Heart left ventricle (tissue), 13 donors: ENCODE measurements around the gene OR10C1.

ENCODE experiments used
- POLR2A ChIP-seq, 2 donors: fragments of 450-650 bp; IDR thresholded peaks; one replicate each; pipeline ENCODE4 v1.6.1; 2017; ENCODE audit warnings: antibody characterized with exemption in 2 of 2, mild to moderate bottlenecking in 2 of 2, moderate library complexity in 2 of 2
- TF ChIP-seq, protein P1 (sequence below), 12 donors: fragments of 200-600 bp; sonication (generic) in 4 of 12; IDR thresholded peaks; one replicate each; pipeline versions ENCODE4 v1.5.0 to v1.8.0; 2018 to 2022; ENCODE audit warnings: antibody characterized with exemption in 12 of 12, mild to moderate bottlenecking in 5 of 12
- donor health status: ischemic (EF 13 %, LVEDD 7.1; RV severe dilation, severe dysfunction).
- donor health status: DM: no; HTN: yes; CAD: no.
- donor health status: DM: no; HTN: no; CAD: no.
- donor health status: ischemic (EF 25% LVEDD 6.9; RV normal size, moderate dysfunction).
- donor health status: ischemic (EF 25% LVEDD 5.7; RV mildly dilated, moderate dysfunction).
- donor health status: ischemic (EF 35%, LVEDD 5.7; RV mildly dilated, moderate dysfunction).
- donor health status: nonischemic (EF 11% LVEDD 7.7; RV severe dilation, severe dysfunction).
- donor health status: DM: yes; HTN: yes; CAD: no.
- donor health status: PGD.
- donor health status: ischemic (EF 29% LVEDD 5.4; RV normal size, mild dysfunction).
- donor health status: nonischemic (EF 23%, LVEDD 6.1; RV moderate dilation, normal function).

DNA sequence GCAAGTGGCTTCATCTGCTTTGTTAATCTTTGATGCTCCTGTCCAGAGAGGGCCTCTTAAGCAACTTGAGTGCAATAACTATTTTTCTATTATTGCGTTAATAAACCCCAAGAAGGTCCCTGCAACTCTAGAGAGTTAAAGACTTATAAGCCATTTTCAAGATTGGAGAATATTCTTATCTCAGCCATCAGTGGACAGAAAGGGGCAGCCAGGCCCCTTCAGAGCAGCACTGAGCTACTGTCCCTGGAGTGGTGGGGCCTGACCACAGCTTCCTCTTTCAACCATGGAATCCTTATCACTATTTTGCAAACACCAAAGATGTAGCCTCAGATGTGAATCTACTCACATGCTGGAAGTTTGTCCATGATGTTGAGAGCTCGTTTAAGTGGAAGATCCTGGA is 51.4 kb downstream of the OR10C1 start:
- TF ChIP-seq, protein P1, sequence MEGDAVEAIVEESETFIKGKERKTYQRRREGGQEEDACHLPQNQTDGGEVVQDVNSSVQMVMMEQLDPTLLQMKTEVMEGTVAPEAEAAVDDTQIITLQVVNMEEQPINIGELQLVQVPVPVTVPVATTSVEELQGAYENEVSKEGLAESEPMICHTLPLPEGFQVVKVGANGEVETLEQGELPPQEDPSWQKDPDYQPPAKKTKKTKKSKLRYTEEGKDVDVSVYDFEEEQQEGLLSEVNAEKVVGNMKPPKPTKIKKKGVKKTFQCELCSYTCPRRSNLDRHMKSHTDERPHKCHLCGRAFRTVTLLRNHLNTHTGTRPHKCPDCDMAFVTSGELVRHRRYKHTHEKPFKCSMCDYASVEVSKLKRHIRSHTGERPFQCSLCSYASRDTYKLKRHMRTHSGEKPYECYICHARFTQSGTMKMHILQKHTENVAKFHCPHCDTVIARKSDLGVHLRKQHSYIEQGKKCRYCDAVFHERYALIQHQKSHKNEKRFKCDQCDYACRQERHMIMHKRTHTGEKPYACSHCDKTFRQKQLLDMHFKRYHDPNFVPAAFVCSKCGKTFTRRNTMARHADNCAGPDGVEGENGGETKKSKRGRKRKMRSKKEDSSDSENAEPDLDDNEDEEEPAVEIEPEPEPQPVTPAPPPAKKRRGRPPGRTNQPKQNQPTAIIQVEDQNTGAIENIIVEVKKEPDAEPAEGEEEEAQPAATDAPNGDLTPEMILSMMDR (IDR thresholded peaks at IDR 0.05): no peak
- TF ChIP-seq POLR2A (IDR thresholded peaks at IDR 0.05): no peak
